Measurements from ENCODE around the gene LRR1. TPM values are rescaled to one million over a fixed set of nuclear protein-coding genes. Genes with fewer than 3 reads are reported as not detected.

LRR1 gene
- total and polyA plus RNA-seq, 2 of the 4 experiments (the other 2 are of a cell fraction): 11.6 to 20.8 TPM

- Histone ChIP-seq H3K9ac (ENCODE audit: low read depth, low read length) (no peak overlapping the region), H2AK5ac (ENCODE audit: low read depth, low read length) (no peak overlapping the region), H3K23ac (ENCODE audit: low read depth, low read length) (no peak overlapping the region), H4K20me1 (ENCODE audit: insufficient read depth, low read length) (peaks cover 50% of the 10 kb centered on the region), H2BK15ac (ENCODE audit: low read depth, low read length) (no peak overlapping the region), H3K9me3 (ENCODE audit: control insufficient read depth, insufficient read depth, low read length) (no peaks in the 10 kb centered on the region), H4K8ac (ENCODE audit: low read depth in 2 of 2, low read length in 2 of 2) (no peak overlapping the region), H3K56ac (ENCODE audit: extremely low read depth, insufficient read depth, low read length) (no peak overlapping the region), H3K4me3 (ENCODE audit: insufficient read depth, low read depth, low read length) (no peak overlapping the region), H2BK120ac (ENCODE audit: low read depth, low read length) (no peak overlapping the region), H2BK20ac (ENCODE audit: low read depth, low read length) (no peak overlapping the region), H2AK9ac (replicated peaks; ENCODE audit: low read depth, low read length, poor library complexity) (no peak overlapping the region), H4K91ac (ENCODE audit: insufficient read depth, low read depth, low read length) (no peak overlapping the region), H3K36me3 (ENCODE audit: control insufficient read depth, insufficient read depth, low read length) (peaks cover 31% of the 10 kb centered on the region), H3K27ac (ENCODE audit: insufficient read depth, low read length) (no peak overlapping the region), H3K27me3 (ENCODE audit: control insufficient read depth, insufficient read depth, low read length) (no peaks in the 10 kb centered on the region), H3K9me1 (ENCODE audit: insufficient read depth, low read length) (peaks cover 17% of the 10 kb centered on the region), H3K4me1 (ENCODE audit: control insufficient read depth, insufficient read depth, low read length) (peaks cover 6% of the 10 kb centered on the region), H3K4me2 (ENCODE audit: low read depth, low read length) (no peak overlapping the region), H2BK5ac (ENCODE audit: low read depth, low read length, poor library complexity, severe bottlenecking) (no peak overlapping the region), H3K14ac (replicated peaks; ENCODE audit: low read depth, low read length) (no peak overlapping the region), H3K18ac (ENCODE audit: low read depth, low read length) (no peak overlapping the region), H4K5ac (ENCODE audit: low read depth, low read length) (no peak overlapping the region), H2AFZ (replicated peaks; ENCODE audit: low read length, poor library complexity) (no peak overlapping the region), H3K4ac (ENCODE audit: low read depth, low read length) (no peak overlapping the region), H3K79me1 (ENCODE audit: low read depth in 1 of 2, low read length in 2 of 2) (peaks cover 25 to 59% of the 10 kb centered on the region in 2 experiments)
- POLR2A ChIA-PET (ENCODE audit: unreplicated experiment): no interaction called here
- no peak for TF ChIP-seq MAZ (IDR thresholded peaks at IDR 0.05; ENCODE audit: borderline replicate concordance, low read depth, low read length)
- no peak for TF ChIP-seq RCOR1 (IDR thresholded peaks at IDR 0.05; ENCODE audit: insufficient replicate concordance, low read length)
- no peak for TF ChIP-seq POLR2A (IDR thresholded peaks at IDR 0.05; ENCODE audit: low read depth, low read length)
- no peak for TF ChIP-seq ELK1 (IDR thresholded peaks at IDR 0.05; ENCODE audit: borderline replicate concordance, low read depth, low read length)
- TF ChIP-seq, protein P1, sequence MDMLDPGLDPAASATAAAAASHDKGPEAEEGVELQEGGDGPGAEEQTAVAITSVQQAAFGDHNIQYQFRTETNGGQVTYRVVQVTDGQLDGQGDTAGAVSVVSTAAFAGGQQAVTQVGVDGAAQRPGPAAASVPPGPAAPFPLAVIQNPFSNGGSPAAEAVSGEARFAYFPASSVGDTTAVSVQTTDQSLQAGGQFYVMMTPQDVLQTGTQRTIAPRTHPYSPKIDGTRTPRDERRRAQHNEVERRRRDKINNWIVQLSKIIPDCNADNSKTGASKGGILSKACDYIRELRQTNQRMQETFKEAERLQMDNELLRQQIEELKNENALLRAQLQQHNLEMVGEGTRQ (IDR thresholded peaks at IDR 0.05; ENCODE audit: low read depth, low read length): no peak
- no peak for TF ChIP-seq CHD1 (IDR thresholded peaks at IDR 0.05; ENCODE audit: low read depth, low read length)
- TF ChIP-seq FOS (IDR thresholded peaks at IDR 0.05; ENCODE audit: low read depth, low read length): no peak
- no peak for TF ChIP-seq SMC3 (IDR thresholded peaks at IDR 0.05; ENCODE audit: low read depth, low read length)
- no peak for TF ChIP-seq BHLHE40 (IDR thresholded peaks at IDR 0.05; ENCODE audit: low read depth, low read length)
- no peak for TF ChIP-seq RFX5 (IDR thresholded peaks at IDR 0.05; ENCODE audit: low read depth, low read length)
- TF ChIP-seq, protein P2, sequence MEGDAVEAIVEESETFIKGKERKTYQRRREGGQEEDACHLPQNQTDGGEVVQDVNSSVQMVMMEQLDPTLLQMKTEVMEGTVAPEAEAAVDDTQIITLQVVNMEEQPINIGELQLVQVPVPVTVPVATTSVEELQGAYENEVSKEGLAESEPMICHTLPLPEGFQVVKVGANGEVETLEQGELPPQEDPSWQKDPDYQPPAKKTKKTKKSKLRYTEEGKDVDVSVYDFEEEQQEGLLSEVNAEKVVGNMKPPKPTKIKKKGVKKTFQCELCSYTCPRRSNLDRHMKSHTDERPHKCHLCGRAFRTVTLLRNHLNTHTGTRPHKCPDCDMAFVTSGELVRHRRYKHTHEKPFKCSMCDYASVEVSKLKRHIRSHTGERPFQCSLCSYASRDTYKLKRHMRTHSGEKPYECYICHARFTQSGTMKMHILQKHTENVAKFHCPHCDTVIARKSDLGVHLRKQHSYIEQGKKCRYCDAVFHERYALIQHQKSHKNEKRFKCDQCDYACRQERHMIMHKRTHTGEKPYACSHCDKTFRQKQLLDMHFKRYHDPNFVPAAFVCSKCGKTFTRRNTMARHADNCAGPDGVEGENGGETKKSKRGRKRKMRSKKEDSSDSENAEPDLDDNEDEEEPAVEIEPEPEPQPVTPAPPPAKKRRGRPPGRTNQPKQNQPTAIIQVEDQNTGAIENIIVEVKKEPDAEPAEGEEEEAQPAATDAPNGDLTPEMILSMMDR (conservative IDR thresholded peaks at IDR 0.05; ENCODE audit: low read depth, low read length): no peak
- no peak for TF ChIP-seq NFE2L2 (IDR thresholded peaks at IDR 0.05; ENCODE audit: low read depth, low read length)
- no peak for TF ChIP-seq CEBPB (IDR thresholded peaks at IDR 0.05; ENCODE audit: low read depth, low read length)
- TF ChIP-seq MAFK (IDR thresholded peaks at IDR 0.05; ENCODE audit: low read depth, low read length): no peak
- no peak for TF ChIP-seq MXI1 (IDR thresholded peaks at IDR 0.05; ENCODE audit: borderline replicate concordance, low read depth, low read length)
- no peak for TF ChIP-seq RAD21 (IDR thresholded peaks at IDR 0.05; ENCODE audit: low read length)
- in situ Hi-C loops (cut with MboI; ENCODE audit: low sequenced_read_pairs) (no loop called here), dilution Hi-C loops (cut with HindIII; ENCODE audit: low sequenced_read_pairs, unreplicated experiment) (no loop called here), intact Hi-C loops (cut with micrococcal nuclease) (no loop called here)
- 90% methylated on average over 1 of the region's 2 CpGs; no CpG with 5 or more reads in 1 of the 2 experiments for WGBS, 2 experiments (ENCODE audit: extremely low coverage in 2 of 2, insufficient read length in 1 of 2)
- DNase-seq: no peak
- no TSS peak for BruUV-seq (replicated peaks)
- CTCF ChIA-PET: no interaction called here
- ATAC-seq (ENCODE audit: low read depth): no peak
Measured at GRCh38 chr14:49579841-49580240, 18.9 kb upstream of the LRR1 start.
